Upper lobe of right lung (tissue), 1 donor: ENCODE data around the gene NUDT19. TPM values are rescaled to one million over a fixed set of nuclear protein-coding genes. Genes with fewer than 3 reads are reported as not detected.
"Not testable (repeated sequence)": the region's sequence is repeated elsewhere in the genome, so short reads cannot be mapped to it uniquely, and the experiment has no call there.

ENCODE experiments used
- ATAC-seq: fragments of 200-7000 bp; cut with Tn5 transposase; one replicate; pipeline ENCODE4 v1.9.1; 2020; ENCODE audit warnings: mild to moderate bottlenecking, moderate library complexity
- DNase-seq: peaks from one replicate; pipeline ENCODE4 v3.0.0-alpha.2; 2020
- H3K27ac ChIP-seq: fragments of 200-600 bp; one replicate; pipeline ENCODE4 v1.8.0; 2022
- H3K27me3 ChIP-seq: fragments of 200-600 bp; one replicate; pipeline ENCODE4 v1.8.0; 2022; ENCODE audit warnings: mild to moderate bottlenecking
- H3K36me3 ChIP-seq: fragments of 200-600 bp; one replicate; pipeline ENCODE4 v1.8.0; 2022
- H3K4me1 ChIP-seq: fragments of 200-600 bp; one replicate; pipeline ENCODE4 v1.8.0; 2022
- H3K4me3 ChIP-seq: fragments of 200-600 bp; one replicate; pipeline ENCODE4 v1.8.0; 2022; ENCODE audit warnings: mild to moderate bottlenecking
- H3K9me3 ChIP-seq: fragments of 200-600 bp; one replicate; pipeline ENCODE4 v1.8.0; 2022
- CTCF ChIP-seq: fragments of 200-600 bp; IDR thresholded peaks from one replicate; pipeline ENCODE4 v1.8.0; 2022; ENCODE audit warnings: antibody characterized with exemption
- intact Hi-C: fragments of 100-400 bp; cut with DNase I; formaldehyde crosslinking; loops from one replicate; pipeline ENCODE4 v1.11.0; 2022
- total RNA-seq: library from RNA; stranded (reverse); fragmentation: NEBNext Ultra II Directional; extraction: Animal tissue kit (Norgen Biotek cat#: 25700); gene quantifications from one replicate; pipeline ENCODE4 v1.2.1, GENCODE V29; 2021
- donor health status: DM: no; HTN: yes; CAD: no; lungs with severe emphysema.

NUDT19 gene
- total RNA-seq, 1 donor from 2014 or later: 14.2 TPM

DNA sequence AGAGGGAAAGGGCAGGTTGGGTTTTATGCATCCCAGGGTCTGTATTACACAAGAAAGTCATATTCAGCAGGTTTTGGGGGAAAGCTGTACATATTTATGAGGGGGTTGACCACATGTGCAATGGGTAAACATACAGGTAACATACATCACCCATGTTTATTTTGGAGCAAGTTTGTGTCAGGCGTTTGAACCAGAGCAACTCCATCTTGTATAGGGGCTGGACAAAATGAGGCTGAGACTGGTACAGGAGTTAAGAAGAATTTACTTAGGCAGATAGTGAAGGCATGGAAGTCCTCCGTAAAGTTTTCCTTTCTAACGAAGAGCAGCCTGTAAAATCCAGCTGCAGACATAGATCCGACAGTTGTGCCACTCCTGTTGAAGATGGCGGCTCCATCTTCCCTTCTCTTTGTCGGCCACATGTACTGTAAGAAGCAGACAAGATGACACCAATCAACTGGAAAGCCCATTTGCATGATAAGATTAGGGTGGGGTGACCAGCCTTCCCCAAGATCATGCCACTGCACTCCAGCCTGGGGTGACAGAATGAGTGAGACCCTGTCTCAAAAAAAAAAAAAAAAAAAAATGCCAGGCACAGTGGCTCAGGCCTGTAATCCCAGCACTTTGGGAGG, 4.7 kb upstream of the NUDT19 start:
- H3K9me3 ChIP-seq: no peaks in the 10 kb centered on the region
- no peak overlapping the region for H3K27ac ChIP-seq
- H3K36me3 ChIP-seq: no peaks in the 10 kb centered on the region
- H3K4me3 ChIP-seq: no peak overlapping the region
- intact Hi-C loops: no loop called here
- no peak for TF ChIP-seq CTCF
- peaks cover 13% of the 10 kb centered on the region for H3K4me1 ChIP-seq
- H3K27me3 ChIP-seq: no peaks in the 10 kb centered on the region
- ATAC-seq (no peak), DNase-seq (no peak)

GRCh38 chr19:32687681-32688080, 3.9 kb upstream of the NUDT19 start:
- Histone ChIP-seq H3K36me3 (no peaks in the 10 kb centered on the region), H3K27ac (no peak overlapping the region), H3K9me3 (no peaks in the 10 kb centered on the region), H3K27me3 (no peaks in the 10 kb centered on the region), H3K4me3 (no peak overlapping the region), H3K4me1 (peaks cover 14% of the 10 kb centered on the region)
- intact Hi-C loops: no loop called here
- no peak for TF ChIP-seq CTCF
- ATAC-seq (no peak), DNase-seq (no peak)

DNA sequence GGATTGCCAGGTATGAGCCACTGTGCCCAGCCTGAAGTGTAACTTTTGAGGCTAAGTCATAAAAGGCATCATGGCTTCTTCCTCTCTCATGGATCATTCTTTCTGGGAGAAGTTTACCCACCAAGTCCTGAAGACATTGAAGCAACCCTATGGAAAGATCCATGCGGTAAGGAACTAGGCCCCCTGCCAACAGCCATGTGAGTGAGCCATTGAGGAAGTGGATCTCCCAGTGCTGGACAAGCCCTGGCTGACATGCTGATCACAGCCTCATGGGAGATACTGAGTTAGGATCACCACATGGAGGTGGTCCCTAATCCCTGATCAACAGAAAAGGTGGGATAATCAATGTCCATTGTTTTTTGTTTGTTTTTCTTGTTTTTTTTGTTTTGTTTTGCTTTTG, 3.3 kb upstream of the NUDT19 start:
- intact Hi-C loops: no loop called here
- H3K27me3 ChIP-seq: no peaks in the 10 kb centered on the region

DNA sequence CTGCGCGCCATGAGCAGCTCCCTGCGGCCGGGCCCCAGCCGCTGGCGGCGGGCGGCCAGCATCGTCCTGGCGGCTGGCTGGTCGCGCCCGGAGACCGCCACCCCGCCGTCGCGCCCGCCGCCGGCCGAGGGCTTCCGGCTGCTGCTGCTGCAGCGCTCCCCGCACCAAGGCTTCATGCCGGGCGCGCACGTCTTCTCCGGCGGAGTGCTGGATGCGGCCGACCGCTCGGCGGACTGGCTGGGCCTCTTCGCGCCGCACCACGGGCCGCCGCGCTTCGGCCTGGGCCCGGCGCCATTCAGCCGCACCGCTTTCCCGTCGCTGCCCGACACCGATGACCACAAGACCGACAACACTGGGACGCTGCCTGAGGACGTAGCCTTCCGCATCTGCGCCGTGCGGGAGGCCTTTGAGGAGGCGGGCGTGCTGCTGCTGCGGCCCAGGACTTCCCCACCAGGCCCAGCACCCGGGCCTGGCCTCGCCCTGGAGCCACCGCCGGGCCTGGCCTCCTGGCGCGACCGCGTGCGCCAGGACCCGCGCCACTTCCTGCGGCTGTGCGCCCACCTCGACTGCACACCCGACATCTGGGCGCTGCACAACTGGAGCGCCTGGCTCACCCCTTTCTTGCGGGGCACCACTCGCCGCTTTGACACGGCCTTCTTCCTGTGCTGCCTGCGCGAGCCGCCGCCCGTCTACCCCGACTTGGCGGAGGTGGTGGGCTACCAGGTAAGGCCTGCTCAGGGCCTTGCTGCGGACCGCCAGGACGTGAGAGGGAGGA, 518 bp downstream of the NUDT19 start:
- peak overlapping the region; percentile 78 for H3K4me3 ChIP-seq
- TF ChIP-seq CTCF: no peak
- H3K27me3 ChIP-seq: no peaks in the 10 kb centered on the region
- DNase-seq (peak; percentile 89), ATAC-seq (peak; percentile 90)
- no peaks in the 10 kb centered on the region for H3K36me3 ChIP-seq
- H3K27ac ChIP-seq: peak overlapping the region; percentile 88
- no peaks in the 10 kb centered on the region for H3K9me3 ChIP-seq
- peaks cover 54% of the 10 kb centered on the region for H3K4me1 ChIP-seq
- intact Hi-C loops: no loop called here

More for the DNA sequence above, 3.3 kb upstream of the NUDT19 start:
- no peaks in the 10 kb centered on the region for H3K9me3 ChIP-seq
- no peak for ATAC-seq
- no peaks in the 10 kb centered on the region for H3K36me3 ChIP-seq
- H3K27ac ChIP-seq: no peak overlapping the region
- DNase-seq: no peak
- H3K4me1 ChIP-seq: peaks cover 20% of the 10 kb centered on the region
- no peak for TF ChIP-seq CTCF
- no peak overlapping the region for H3K4me3 ChIP-seq

GRCh38 chr19:32692727-32693061, 1.1 kb downstream of the NUDT19 start:
- DNase-seq (no peak), ATAC-seq (peak; percentile 1)
- intact Hi-C loops: no loop called here
- H3K9me3 ChIP-seq: no peaks in the 10 kb centered on the region
- TF ChIP-seq CTCF: no peak
- no peaks in the 10 kb centered on the region for H3K36me3 ChIP-seq
- H3K27ac ChIP-seq: peak overlapping the region; percentile 88
- H3K27me3 ChIP-seq: no peaks in the 10 kb centered on the region
- peaks cover 54% of the 10 kb centered on the region for H3K4me1 ChIP-seq
- peak overlapping the region; percentile 78 for H3K4me3 ChIP-seq

- DNase-seq, H3K27ac ChIP-seq, H3K36me3 ChIP-seq, intact Hi-C loops, H3K27me3 ChIP-seq, ATAC-seq, H3K9me3 ChIP-seq: not testable (repeated sequence)
- Histone ChIP-seq H3K4me1 (peaks cover 54% of the 10 kb centered on the region), H3K4me3 (peak overlapping the region; percentile 78)
Observed at GRCh38 chr19:32693151-32694108, 1.8 kb downstream of the NUDT19 start.

DNA sequence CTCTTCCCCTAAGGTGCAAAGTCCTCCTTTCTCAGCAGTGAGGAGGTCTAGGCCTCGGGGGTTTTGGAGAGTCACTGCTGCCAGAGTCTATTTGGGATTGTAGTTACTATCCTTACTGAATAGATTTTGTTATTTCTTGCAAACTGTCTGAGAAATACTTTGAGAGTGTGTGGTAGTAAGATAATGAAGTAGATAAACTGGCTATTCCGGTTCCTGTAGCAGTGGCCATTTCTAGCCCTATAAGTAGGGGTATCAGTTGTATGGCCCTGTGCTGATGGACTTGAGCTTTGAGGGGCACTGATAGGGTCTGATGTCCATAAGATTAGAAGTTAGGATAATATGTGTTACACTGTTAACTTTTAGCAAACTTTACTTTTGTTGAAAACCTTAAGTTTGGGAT, 2.7 kb downstream of the NUDT19 start:
- ATAC-seq, DNase-seq, H3K36me3 ChIP-seq, H3K27ac ChIP-seq, H3K27me3 ChIP-seq, intact Hi-C loops, H3K9me3 ChIP-seq: not testable (repeated sequence)
- peaks cover 54% of the 10 kb centered on the region for H3K4me1 ChIP-seq
- peak overlapping the region; percentile 78 for H3K4me3 ChIP-seq

GRCh38 chr19:32694851-32695250, 3.2 kb downstream of the NUDT19 start:
- intact Hi-C loops, ATAC-seq, H3K27ac ChIP-seq, H3K9me3 ChIP-seq, H3K36me3 ChIP-seq, H3K27me3 ChIP-seq, DNase-seq: not testable (repeated sequence)
- Histone ChIP-seq H3K4me1 (peaks cover 54% of the 10 kb centered on the region), H3K4me3 (peak overlapping the region; percentile 78)
